ENCODE results near the gene FUT2. TPM values are rescaled to one million over a fixed set of nuclear protein-coding genes. Genes with fewer than 3 reads are reported as not detected.

FUT2 gene
- total RNA-seq, 2 experiments from 2014 or later, result not detected

DNA sequence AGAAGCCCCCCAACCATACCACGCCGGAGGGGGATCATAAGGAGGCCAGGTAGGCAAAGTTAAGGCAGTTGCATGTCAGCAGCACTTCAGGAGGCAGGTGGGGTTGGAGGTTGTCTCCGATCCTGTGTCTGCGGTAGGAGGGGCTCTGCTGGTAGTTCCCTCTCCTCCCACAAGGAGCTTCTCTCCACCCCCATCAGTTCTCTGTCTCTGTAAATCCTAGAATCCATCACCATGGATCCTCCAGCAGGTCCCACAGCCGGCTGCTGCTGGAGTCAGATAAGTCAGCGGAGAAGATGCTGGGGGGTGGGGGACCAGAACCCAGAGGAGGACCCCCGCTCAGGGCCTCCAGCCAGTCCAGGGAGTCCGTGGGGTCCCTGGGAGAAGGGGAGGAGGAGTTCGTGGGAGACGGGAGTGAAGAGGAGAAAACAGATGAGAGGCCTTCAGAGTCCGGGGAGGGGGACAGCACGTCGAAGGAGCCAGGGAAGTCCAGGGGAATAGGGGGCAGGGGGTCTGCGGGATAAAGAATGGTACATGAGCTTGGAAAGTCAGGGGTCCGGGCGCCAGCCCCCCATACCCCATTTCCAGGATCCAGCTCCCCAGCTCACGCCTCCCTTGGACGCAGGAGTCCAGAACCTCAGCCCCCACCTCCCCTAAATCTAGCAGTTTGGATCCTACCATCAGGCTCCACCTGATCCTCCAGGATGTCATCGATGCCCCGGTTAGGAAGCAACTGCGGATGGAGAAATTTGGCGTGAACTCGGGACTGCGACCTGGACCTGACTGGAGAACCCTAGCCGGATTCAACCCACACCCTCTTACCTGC, 17.5 kb downstream of the FUT2 start:
- Mint-ChIP-seq H3K9me3 (no peaks in the 10 kb centered on the region), H3K4me3 (peak overlapping the region; percentile 88), H3K4me1 (ENCODE audit: low read depth) (peaks cover 21% of the 10 kb centered on the region), H3K27ac (no peak overlapping the region), H3K27me3 (no peaks in the 10 kb centered on the region), H3K36me3 (ENCODE audit: low read depth) (no peaks in the 10 kb centered on the region)
- no peaks in the 10 kb centered on the region for H3K36me3 ChIP-seq (ENCODE audit: insufficient read depth, low read length)
- no peak for TF ChIP-seq CTCF (IDR thresholded peaks at IDR 0.05)
- H3K27me3 ChIP-seq (ENCODE audit: control insufficient read depth in 1 of 2, insufficient read depth in 2 of 2, low read length in 2 of 2), result no peaks in the 10 kb centered on the region
- DNase-seq, result peak in 2 of 14 experiments; percentile 39 to 52
- H3K4me3 ChIP-seq (ENCODE audit: low read length), result peak overlapping the region; percentile 68
- intact Hi-C loops (cut with DNase I, micrococcal nuclease), result loop anchor here (5.0 to 10.0 kb wide), 3 partner anchors 36 to 208 kb away; no protein-coding TSS in a partner anchor
- no peak overlapping the region for H3K27ac ChIP-seq (ENCODE audit: low read depth in 1 of 2, low read length in 2 of 2)
- peaks cover 25% of the 10 kb centered on the region for H3K4me1 ChIP-seq (ENCODE audit: insufficient read depth, low read length)
- ChIA-PET POLR2A (interaction anchor here (0.6 to 2.9 kb wide), 8 partner anchors 12 to 281 kb away, joined by 3 to 21 read pairs (median 4); partner anchors contain the start of genes CA11 and RUVBL2), CTCF (interaction anchor here (1.0 to 3.2 kb wide), 3 partner anchors 26 to 82 kb away, joined by 3 to 14 read pairs (median 6); no protein-coding TSS in a partner anchor)
- no peak for ATAC-seq (ENCODE audit: poor library complexity)
- H3K9me3 ChIP-seq (ENCODE audit: control insufficient read depth in 1 of 2, insufficient read depth in 1 of 2, low read length in 2 of 2), result no peaks in the 10 kb centered on the region

DNA sequence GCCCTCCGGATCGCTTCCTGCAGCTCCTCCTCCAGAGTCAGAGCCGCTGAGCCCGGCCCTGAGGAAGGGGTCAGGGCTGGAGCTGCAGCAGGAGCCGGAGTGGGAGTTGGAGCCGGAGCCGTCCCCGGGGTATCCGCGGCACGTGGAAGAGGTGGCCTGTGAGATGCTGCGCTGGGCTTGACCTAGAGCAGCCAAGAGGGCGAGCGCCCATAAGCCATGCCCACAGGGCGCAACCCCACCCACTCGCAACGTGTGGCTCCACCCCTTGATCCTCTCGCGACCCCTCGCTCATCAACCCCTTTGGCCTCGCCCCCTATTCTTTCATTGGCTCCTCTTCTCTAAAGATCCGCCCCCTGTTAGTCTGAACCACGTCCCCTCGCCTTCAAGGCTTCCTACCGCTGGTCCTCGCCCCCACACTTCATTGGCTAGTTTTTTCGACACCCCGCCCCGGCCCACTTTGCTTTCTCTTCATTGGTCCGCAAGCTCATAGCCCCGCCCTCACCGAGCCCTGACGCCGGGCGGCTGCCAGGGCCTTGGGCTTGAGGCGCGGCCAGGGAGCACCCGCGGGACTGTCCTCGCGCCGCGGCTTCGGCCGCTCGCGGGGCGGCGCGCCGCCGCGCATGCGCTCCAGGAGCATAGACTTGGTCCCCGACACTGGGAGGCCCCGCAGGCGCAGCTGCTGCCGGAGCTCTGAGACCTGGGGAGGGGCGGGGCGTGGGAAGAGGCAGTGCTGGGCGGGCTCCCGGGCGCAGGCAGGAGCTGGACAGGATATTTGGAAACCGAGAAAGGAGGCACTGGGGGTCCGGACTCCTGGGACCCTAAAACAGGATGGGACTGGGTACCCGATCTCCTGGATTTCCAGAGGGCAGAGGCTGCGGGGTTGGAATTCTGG, 18.3 kb downstream of the FUT2 start:
- Mint-ChIP-seq H3K27me3 (no peaks in the 10 kb centered on the region), H3K4me3 (peak overlapping the region; percentile 88), H3K4me1 (ENCODE audit: low read depth) (peaks cover 21% of the 10 kb centered on the region), H3K36me3 (ENCODE audit: low read depth) (no peaks in the 10 kb centered on the region), H3K27ac (peak overlapping the region; percentile 50), H3K9me3 (no peaks in the 10 kb centered on the region)
- H3K4me1 ChIP-seq (ENCODE audit: insufficient read depth, low read length), result peaks cover 25% of the 10 kb centered on the region
- no peaks in the 10 kb centered on the region for H3K27me3 ChIP-seq (ENCODE audit: control insufficient read depth in 1 of 2, insufficient read depth in 2 of 2, low read length in 2 of 2)
- intact Hi-C loops (cut with DNase I, micrococcal nuclease), result loop anchor here (1.0 to 10.0 kb wide), 5 partner anchors 24 to 209 kb away; partner anchors contain the start of gene CA11 (in 1 of the 2)
- H3K27ac ChIP-seq (ENCODE audit: low read depth in 1 of 2, low read length in 2 of 2), result peak overlapping the region; percentile 23 to 41
- peak; percentile 93 for ATAC-seq (ENCODE audit: poor library complexity)
- ChIA-PET CTCF (interaction anchor here (1.0 to 3.2 kb wide), 4 partner anchors 25 to 81 kb away, joined by 3 to 14 read pairs (median 4); no protein-coding TSS in a partner anchor), POLR2A (interaction anchor here (0.6 to 2.9 kb wide), 10 partner anchors 11 to 280 kb away, joined by 3 to 21 read pairs (median 3); partner anchors contain the start of genes CA11 and RUVBL2)
- no peak for TF ChIP-seq CTCF (IDR thresholded peaks at IDR 0.05)
- H3K4me3 ChIP-seq (ENCODE audit: low read length), result peak overlapping the region; percentile 68
- no peaks in the 10 kb centered on the region for H3K36me3 ChIP-seq (ENCODE audit: insufficient read depth, low read length)
- no peaks in the 10 kb centered on the region for H3K9me3 ChIP-seq (ENCODE audit: control insufficient read depth in 1 of 2, insufficient read depth in 1 of 2, low read length in 2 of 2)
- peak; percentile 94 to 99 (median 96) for DNase-seq
